RWPE2 (cell line): ENCODE results near the gene BCL10.

ENCODE experiments used
- ATAC-seq: fragments of 200-7000 bp; cut with Tn5 transposase; 3 replicates; pipeline ENCODE4 v1.9.1; 2021; ENCODE audit warnings: low read depth
- DNase-seq: peaks from one replicate; pipeline ENCODE4 v3.0.0-alpha.2; 2020; ENCODE audit warnings: low spot score
- H3K27ac ChIP-seq: fragments of 450-650 bp; 2 replicates; pipeline ENCODE4 v1.5.1; 2017; ENCODE audit warnings: mild to moderate bottlenecking; ENCODE audit not compliant: poor library complexity, severe bottlenecking
- H3K27me3 ChIP-seq: fragments of 250-450 bp; sonication (Bioruptor Pico); 2 replicates; pipeline ENCODE4 v1.5.1; 2021; ENCODE audit warnings: mild to moderate bottlenecking, moderate library complexity; ENCODE audit not compliant: insufficient read depth, poor library complexity, severe bottlenecking
- H3K36me3 ChIP-seq: fragments of 250-450 bp; sonication (Bioruptor Pico); 2 replicates; pipeline ENCODE4 v1.5.1; 2020; ENCODE audit warnings: low read depth, mild to moderate bottlenecking, moderate library complexity
- H3K4me1 ChIP-seq: fragments of 250-450 bp; sonication (Bioruptor Pico); 2 replicates; pipeline ENCODE4 v1.5.1; 2021; ENCODE audit warnings: mild to moderate bottlenecking, moderate library complexity; ENCODE audit not compliant: insufficient read depth, poor library complexity, severe bottlenecking
- H3K4me3 ChIP-seq: fragments of 250-450 bp; sonication (Bioruptor Pico); 2 replicates; pipeline ENCODE4 v1.5.1; 2021; ENCODE audit warnings: mild to moderate bottlenecking, moderate library complexity; ENCODE audit not compliant: severe bottlenecking
- H3K9me3 ChIP-seq: fragments of 250-450 bp; sonication (Bioruptor Pico); 2 replicates; pipeline ENCODE4 v1.5.1; 2021; ENCODE audit warnings: mild to moderate bottlenecking, moderate library complexity; ENCODE audit not compliant: severe bottlenecking
- TF ChIP-seq, protein P1 (sequence below): fragments of 450-650 bp; IDR thresholded peaks from one replicate; pipeline ENCODE4 v1.5.1; 2017; ENCODE audit warnings: mild to moderate bottlenecking, moderate library complexity; ENCODE audit not compliant: poor library complexity, severe bottlenecking

BCL10 gene

GRCh38 chr1:85277802-85278201 lies 1.4 kb upstream of the BCL10 start:
- Histone ChIP-seq H3K4me1 (peaks cover 33% of the 10 kb centered on the region), H3K27me3 (no peaks in the 10 kb centered on the region), H3K36me3 (peaks cover 22% of the 10 kb centered on the region), H3K9me3 (no peaks in the 10 kb centered on the region), H3K4me3 (no peak overlapping the region), H3K27ac (peak overlapping the region; percentile 86)
- TF ChIP-seq, protein P1, sequence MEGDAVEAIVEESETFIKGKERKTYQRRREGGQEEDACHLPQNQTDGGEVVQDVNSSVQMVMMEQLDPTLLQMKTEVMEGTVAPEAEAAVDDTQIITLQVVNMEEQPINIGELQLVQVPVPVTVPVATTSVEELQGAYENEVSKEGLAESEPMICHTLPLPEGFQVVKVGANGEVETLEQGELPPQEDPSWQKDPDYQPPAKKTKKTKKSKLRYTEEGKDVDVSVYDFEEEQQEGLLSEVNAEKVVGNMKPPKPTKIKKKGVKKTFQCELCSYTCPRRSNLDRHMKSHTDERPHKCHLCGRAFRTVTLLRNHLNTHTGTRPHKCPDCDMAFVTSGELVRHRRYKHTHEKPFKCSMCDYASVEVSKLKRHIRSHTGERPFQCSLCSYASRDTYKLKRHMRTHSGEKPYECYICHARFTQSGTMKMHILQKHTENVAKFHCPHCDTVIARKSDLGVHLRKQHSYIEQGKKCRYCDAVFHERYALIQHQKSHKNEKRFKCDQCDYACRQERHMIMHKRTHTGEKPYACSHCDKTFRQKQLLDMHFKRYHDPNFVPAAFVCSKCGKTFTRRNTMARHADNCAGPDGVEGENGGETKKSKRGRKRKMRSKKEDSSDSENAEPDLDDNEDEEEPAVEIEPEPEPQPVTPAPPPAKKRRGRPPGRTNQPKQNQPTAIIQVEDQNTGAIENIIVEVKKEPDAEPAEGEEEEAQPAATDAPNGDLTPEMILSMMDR, result no peak
- ATAC-seq (no peak), DNase-seq (no peak)

GRCh38 chr1:85276978-85277639 lies 677 bp upstream of the BCL10 start:
- Histone ChIP-seq H3K9me3 (no peaks in the 10 kb centered on the region), H3K27me3 (no peaks in the 10 kb centered on the region), H3K36me3 (peaks cover 27% of the 10 kb centered on the region), H3K27ac (peak overlapping the region; percentile 86), H3K4me1 (peaks cover 33% of the 10 kb centered on the region), H3K4me3 (no peak overlapping the region)
- TF ChIP-seq, protein P1, result no peak
- DNase-seq (no peak), ATAC-seq (no peak)

DNA sequence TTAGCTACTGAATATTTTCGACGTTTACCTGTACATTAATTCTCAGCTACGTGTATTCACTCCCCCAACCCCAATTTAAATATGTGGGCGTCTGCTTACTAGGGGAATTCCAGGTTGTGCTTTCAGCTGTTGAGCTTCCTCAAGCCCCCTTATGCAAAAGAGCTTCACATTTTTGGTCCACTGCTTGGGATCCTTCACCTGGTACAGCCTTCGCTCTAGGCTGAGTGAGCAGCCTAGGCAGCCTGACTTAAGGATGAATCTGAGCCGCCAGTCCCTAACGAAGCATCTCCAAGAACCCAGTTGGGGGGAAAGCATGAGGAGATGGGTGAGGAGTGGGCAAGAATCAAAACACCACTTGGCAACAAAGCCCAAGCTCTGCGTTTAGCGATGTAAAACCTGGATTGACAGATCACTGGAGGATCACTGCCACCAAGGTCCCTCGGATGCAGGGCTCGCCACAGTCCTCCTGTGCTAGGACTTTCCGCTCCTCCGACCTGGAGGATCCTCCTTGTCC lies 674 bp downstream of the BCL10 start:
- peak overlapping the region; percentile 62 for H3K4me3 ChIP-seq
- H3K27me3 ChIP-seq, result no peaks in the 10 kb centered on the region
- TF ChIP-seq, protein P1, result no peak
- peaks cover 40% of the 10 kb centered on the region for H3K36me3 ChIP-seq
- no peaks in the 10 kb centered on the region for H3K9me3 ChIP-seq
- DNase-seq (no peak), ATAC-seq (no peak)
- H3K4me1 ChIP-seq, result peaks cover 33% of the 10 kb centered on the region
- H3K27ac ChIP-seq, result peak overlapping the region; percentile 86

GRCh38 chr1:85274969-85275453 lies 1.4 kb downstream of the BCL10 start:
- Histone ChIP-seq H3K36me3 (peaks cover 48% of the 10 kb centered on the region), H3K27ac (peak overlapping the region; percentile 86), H3K27me3 (no peaks in the 10 kb centered on the region), H3K4me1 (peaks cover 33% of the 10 kb centered on the region), H3K4me3 (peak overlapping the region; percentile 62), H3K9me3 (no peaks in the 10 kb centered on the region)
- DNase-seq (no peak), ATAC-seq (peak; percentile 26; the same call in 2 of the 3 replicates)
- TF ChIP-seq, protein P1, result no peak

- Histone ChIP-seq H3K4me3 (no peak overlapping the region), H3K9me3 (no peaks in the 10 kb centered on the region), H3K27me3 (no peaks in the 10 kb centered on the region), H3K27ac (no peak overlapping the region), H3K36me3 (peaks cover 63% of the 10 kb centered on the region), H3K4me1 (peaks cover 22% of the 10 kb centered on the region)
- DNase-seq (no peak), ATAC-seq (no peak)
- TF ChIP-seq, protein P1, result no peak
These were observed 3.0 kb downstream of the BCL10 start for GRCh38 chr1:85273397-85273796.
